A673 (cell line): ENCODE results near the gene CAPN13. TPM values are rescaled to one million over a fixed set of nuclear protein-coding genes. Genes with fewer than 3 reads are reported as not detected.

Experiments
- BruUV-seq: library from RNA; stranded (reverse); fragments of 400-500 nt; replicated peaks from 2 replicates; lab custom pipeline; 2021; lab: Mats Ljungman, UMichigan
- CTCF ChIA-PET: fragments of 300-600 bp; sonication (Branson Sonifier 250); formaldehyde crosslinking; loops from one replicate; lab custom pipeline; 2022; ENCODE audit warnings: antibody characterized with exemption; lab: Charles Lee
- POLR2A ChIA-PET: fragments of 300-600 bp; sonication (Branson Sonifier 250); formaldehyde crosslinking; loops from one replicate; lab custom pipeline; 2022; ENCODE audit warnings: antibody characterized with exemption; ENCODE audit not compliant: low non-redundant PET; lab: Charles Lee
- DNase-seq: peaks from one replicate; pipeline ENCODE4 v3.0.0-alpha.2; 2015; ENCODE audit warnings: low spot score
- H3K27ac ChIP-seq: fragments of 200-600 bp; sonication (generic); 2 replicates; pipeline ENCODE4 v1.5.1; 2016; ENCODE audit warnings: mixed run types, low read depth, mild to moderate bottlenecking, mixed read lengths, antibody characterized with exemption, low read length; ENCODE audit not compliant: poor library complexity, severe bottlenecking
- H3K27me3 ChIP-seq: fragments of 200-600 bp; sonication (generic); replicated peaks from 2 replicates; pipeline ENCODE4 v1.6.1; 2017; ENCODE audit warnings: mixed run types, low read depth, mild to moderate bottlenecking, mixed read lengths, antibody characterized with exemption, low read length; ENCODE audit not compliant: insufficient read depth, poor library complexity
- H3K36me3 ChIP-seq: fragments of 200-600 bp; sonication (generic); 2 replicates; pipeline ENCODE4 v1.6.1; 2016; ENCODE audit warnings: mixed run types, mild to moderate bottlenecking, mixed read lengths, antibody characterized with exemption, low read length; ENCODE audit not compliant: insufficient read depth, poor library complexity, severe bottlenecking
- H3K4me1 ChIP-seq: fragments of 200-600 bp; sonication (generic); 2 replicates; pipeline ENCODE4 v1.6.1; 2017; ENCODE audit warnings: mixed run types, mild to moderate bottlenecking, mixed read lengths, antibody characterized with exemption, low read length; ENCODE audit not compliant: insufficient read depth, poor library complexity, severe bottlenecking
- H3K4me3 ChIP-seq: fragments of 200-600 bp; sonication (generic); 2 replicates; pipeline ENCODE4 v1.5.1; 2016; ENCODE audit warnings: low read depth, mixed run types, mild to moderate bottlenecking, mixed read lengths, low read length; ENCODE audit not compliant: poor library complexity, severe bottlenecking
- H3K9me3 ChIP-seq: fragments of 200-600 bp; sonication (generic); 2 replicates; pipeline ENCODE4 v1.6.1; 2016; ENCODE audit warnings: mixed run types, low read depth, mild to moderate bottlenecking, mixed read lengths, antibody characterized with exemption, low read length; ENCODE audit not compliant: poor library complexity, severe bottlenecking
- CTCF ChIP-seq: fragments of 300-800, 200-600 bp; sonication (generic); conservative IDR thresholded peaks from 2 replicates; pipeline ENCODE4 v1.5.1; 2017; ENCODE audit warnings: low read depth, mild to moderate bottlenecking, antibody characterized with exemption, low read length, moderate library complexity, mixed read lengths
- EZH2 ChIP-seq: fragments of 200-600 bp; sonication (generic); IDR thresholded peaks from 2 replicates; pipeline ENCODE4 v1.6.1; 2017; ENCODE audit warnings: borderline replicate concordance, low read depth, mild to moderate bottlenecking, mixed read lengths, antibody characterized with exemption, low read length; ENCODE audit not compliant: poor library complexity, severe bottlenecking
- intact Hi-C: fragments of 100-400 bp; cut with micrococcal nuclease; formaldehyde crosslinking; loops from one replicate; pipeline ENCODE4 v1.10.0; 2022; ENCODE audit not compliant: unreplicated experiment
- total RNA-seq: library from RNA; stranded (reverse); gene quantifications from 2 replicates; pipeline ENCODE4 v1.2.3, GENCODE V29; 2021

Gene CAPN13
- total RNA-seq, 1 experiment from 2014 or later = not detected

GRCh38 chr2:30692829-30693275 lies 114.4 kb downstream of the CAPN13 start:
- Histone ChIP-seq H3K9me3 (no peaks in the 10 kb centered on the region), H3K4me3 (no peak overlapping the region), H3K4me1 (no peaks in the 10 kb centered on the region), H3K27ac (no peak overlapping the region), H3K27me3 (no peaks in the 10 kb centered on the region), H3K36me3 (no peaks in the 10 kb centered on the region)
- POLR2A ChIA-PET = no interaction called here
- no TSS peak for BruUV-seq
- no peak for TF ChIP-seq EZH2
- TF ChIP-seq CTCF = no peak
- intact Hi-C loops = no loop called here
- CTCF ChIA-PET = interaction anchor here (1.2 kb wide), 1 partner anchor 19 kb away, joined by 5 read pairs; no protein-coding TSS in a partner anchor
- DNase-seq = no peak

DNA sequence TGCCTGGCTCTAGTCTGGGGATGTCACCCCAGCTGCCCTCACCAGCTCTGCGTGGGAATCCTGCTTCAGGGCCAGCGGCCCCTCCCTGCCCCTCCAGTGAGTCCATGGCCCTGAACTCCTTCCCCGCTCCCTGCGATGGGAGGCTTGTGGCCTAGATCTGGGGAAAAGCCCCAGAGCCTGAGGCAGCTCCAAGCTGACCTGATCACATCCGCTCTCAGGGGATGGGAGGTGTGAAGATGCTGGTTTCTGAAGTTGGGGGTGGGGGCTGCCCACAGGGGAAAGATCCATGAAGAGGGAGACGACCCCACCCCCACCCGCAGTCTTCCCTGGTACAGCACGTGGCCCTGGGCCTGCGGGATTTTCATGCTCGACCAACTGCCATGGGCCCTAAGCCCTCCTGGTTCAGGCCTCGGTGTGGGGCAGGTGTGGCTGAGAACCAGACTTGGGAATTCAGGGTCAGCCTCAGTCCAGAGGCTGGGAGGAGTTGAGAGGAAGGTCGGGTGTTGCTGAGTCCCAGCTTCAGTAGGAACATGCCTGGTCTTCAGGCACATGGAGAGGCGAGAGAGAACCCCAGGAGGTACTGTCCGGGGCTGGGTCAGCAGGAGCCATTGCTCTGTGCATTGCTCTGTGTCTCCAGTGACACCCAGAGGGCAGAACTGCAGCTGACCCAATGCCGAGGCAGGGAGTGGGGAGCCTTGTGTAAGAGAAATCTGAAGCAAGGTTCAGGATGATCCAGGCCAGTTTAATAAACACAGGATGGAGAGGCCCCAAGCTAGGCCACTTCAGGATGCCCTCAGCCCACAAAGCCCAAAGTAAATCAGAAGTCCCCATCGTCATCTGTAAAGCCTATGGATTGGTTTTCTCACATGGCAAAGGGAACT lies 115.1 kb downstream of the CAPN13 start:
- BruUV-seq = no TSS peak
- ChIA-PET CTCF (interaction anchor here (0.6 to 1.2 kb wide), 2 partner anchors 19 to 485 kb away, joined by 4 to 5 read pairs; no protein-coding TSS in a partner anchor), POLR2A (no interaction called here)
- TF ChIP-seq EZH2 (no peak), CTCF (no peak)
- no peak for DNase-seq
- no peaks in the 10 kb centered on the region for H3K36me3 ChIP-seq
- H3K9me3 ChIP-seq = no peaks in the 10 kb centered on the region
- H3K4me3 ChIP-seq = no peak overlapping the region
- no peak overlapping the region for H3K27ac ChIP-seq
- H3K4me1 ChIP-seq = no peaks in the 10 kb centered on the region
- intact Hi-C loops = no loop called here
- H3K27me3 ChIP-seq = no peaks in the 10 kb centered on the region

GRCh38 chr2:30691091-30691947 lies 115.9 kb downstream of the CAPN13 start:
- ChIA-PET CTCF (interaction anchor here (0.6 kb wide), 1 partner anchor 485 kb away, joined by 4 read pairs; no protein-coding TSS in a partner anchor), POLR2A (no interaction called here)

More at GRCh38 chr2:30691091-30691947, 115.9 kb downstream of the CAPN13 start:
- TF ChIP-seq CTCF (no peak), EZH2 (no peak)
- no peak overlapping the region for H3K27ac ChIP-seq
- no peaks in the 10 kb centered on the region for H3K9me3 ChIP-seq
- BruUV-seq = no TSS peak
- H3K36me3 ChIP-seq = no peaks in the 10 kb centered on the region
- intact Hi-C loops = no loop called here
- no peak for DNase-seq
- no peak overlapping the region for H3K4me3 ChIP-seq
- H3K4me1 ChIP-seq = no peaks in the 10 kb centered on the region
- no peaks in the 10 kb centered on the region for H3K27me3 ChIP-seq
